ENCODE measurements around the gene STPG4.
"Not testable (repeated sequence)": the region's sequence is repeated elsewhere in the genome, so short reads cannot be mapped to it uniquely, and the experiment has no call there.

The STPG4 gene

GRCh38 chr2:47128705-47129104, 26.4 kb downstream of the STPG4 start:
- H3K9me3 ChIP-seq (ENCODE audit: control insufficient read depth, low read length): no peaks in the 10 kb centered on the region
- no peak overlapping the region for H3K4me3 ChIP-seq (ENCODE audit: extremely low read depth, insufficient read depth, low read length, poor library complexity, severe bottlenecking)
- peaks cover 8% of the 10 kb centered on the region for H3K4me1 ChIP-seq (ENCODE audit: control insufficient read depth, insufficient read depth, low read length, poor library complexity, severe bottlenecking)
- H3K27ac ChIP-seq (ENCODE audit: low read depth, low read length, severe bottlenecking): no peak overlapping the region
- 79 to 95% methylated on average over 2 of the region's 2 CpGs for WGBS, 2 experiments (ENCODE audit: insufficient coverage in 2 of 2)
- H3K36me3 ChIP-seq (ENCODE audit: control insufficient read depth, insufficient read depth, low read length): no peaks in the 10 kb centered on the region

DNA sequence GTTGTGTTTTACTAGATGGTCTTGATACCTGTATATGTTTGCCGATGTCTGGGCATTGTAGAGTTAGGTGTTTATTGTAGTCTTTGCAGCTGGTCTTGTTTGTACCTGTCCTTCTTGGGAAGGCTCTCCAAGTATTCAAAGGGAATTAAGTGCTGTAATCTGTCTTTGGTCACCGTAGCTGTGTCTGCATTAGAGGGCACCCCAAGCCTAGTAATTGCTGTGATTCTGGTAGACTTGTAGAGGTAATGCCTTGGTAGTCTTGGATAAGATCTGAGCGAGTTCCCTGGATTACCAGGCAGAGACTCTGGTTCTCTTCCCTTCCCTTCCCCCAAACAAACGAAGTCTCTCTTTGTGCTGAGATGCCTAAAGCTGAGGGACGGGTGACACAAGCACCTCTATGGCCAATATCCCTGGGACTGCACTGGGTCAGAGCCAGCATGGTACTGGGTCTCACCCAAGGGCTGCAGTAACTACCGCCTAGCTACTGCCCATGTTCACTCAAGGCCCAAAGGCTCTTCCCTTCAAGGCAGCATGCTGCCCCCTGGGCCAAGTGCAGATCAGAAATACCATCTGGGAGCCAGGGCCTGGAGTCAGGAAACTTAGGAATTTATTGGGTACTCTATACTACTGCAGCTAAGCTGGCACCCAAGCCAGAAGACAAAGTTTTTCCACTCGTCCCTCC, 27.1 kb downstream of the STPG4 start:
- no peaks in the 10 kb centered on the region for H3K36me3 ChIP-seq (ENCODE audit: control insufficient read depth, insufficient read depth, low read length)
- peaks cover 8% of the 10 kb centered on the region for H3K4me1 ChIP-seq (ENCODE audit: control insufficient read depth, insufficient read depth, low read length, poor library complexity, severe bottlenecking)
- no peaks in the 10 kb centered on the region for H3K9me3 ChIP-seq (ENCODE audit: control insufficient read depth, low read length)
- 60 to 100% methylated on average over 2 to 5 of the region's 7 CpGs for WGBS, 2 experiments (ENCODE audit: insufficient coverage in 2 of 2)
- no peak overlapping the region for H3K27ac ChIP-seq (ENCODE audit: low read depth, low read length, severe bottlenecking)
- no peak overlapping the region for H3K4me3 ChIP-seq (ENCODE audit: extremely low read depth, insufficient read depth, low read length, poor library complexity, severe bottlenecking)

DNA sequence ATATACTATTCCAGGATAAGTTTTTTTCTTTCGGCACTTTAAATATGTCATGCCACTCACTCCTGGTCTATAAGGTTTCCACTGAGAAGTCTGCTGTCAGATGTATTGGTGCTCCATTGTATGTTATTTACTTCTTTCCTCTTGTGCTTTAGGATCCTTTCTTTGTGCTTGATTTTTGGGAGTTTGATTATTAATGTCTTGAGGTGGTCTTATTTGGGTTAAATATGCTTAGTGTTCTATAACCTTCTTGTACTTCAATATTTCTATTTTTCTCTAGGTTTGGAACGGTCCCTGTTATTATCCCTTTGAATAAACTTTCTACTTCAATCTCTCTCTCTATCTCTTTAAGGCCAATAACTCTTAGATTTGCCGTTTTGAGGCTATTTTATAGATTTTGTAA, 28.3 kb downstream of the STPG4 start:
- H3K4me3 ChIP-seq (ENCODE audit: extremely low read depth, insufficient read depth, low read length, poor library complexity, severe bottlenecking): no peak overlapping the region
- no CpG with 5 or more reads among the region's 3 CpGs for WGBS, 2 experiments (ENCODE audit: insufficient coverage in 2 of 2)
- H3K9me3 ChIP-seq (ENCODE audit: control insufficient read depth, low read length): peaks cover 2% of the 10 kb centered on the region
- no peak overlapping the region for H3K27ac ChIP-seq (ENCODE audit: low read depth, low read length, severe bottlenecking)
- peaks cover 8% of the 10 kb centered on the region for H3K4me1 ChIP-seq (ENCODE audit: control insufficient read depth, insufficient read depth, low read length, poor library complexity, severe bottlenecking)
- H3K36me3 ChIP-seq (ENCODE audit: control insufficient read depth, insufficient read depth, low read length): no peaks in the 10 kb centered on the region

DNA sequence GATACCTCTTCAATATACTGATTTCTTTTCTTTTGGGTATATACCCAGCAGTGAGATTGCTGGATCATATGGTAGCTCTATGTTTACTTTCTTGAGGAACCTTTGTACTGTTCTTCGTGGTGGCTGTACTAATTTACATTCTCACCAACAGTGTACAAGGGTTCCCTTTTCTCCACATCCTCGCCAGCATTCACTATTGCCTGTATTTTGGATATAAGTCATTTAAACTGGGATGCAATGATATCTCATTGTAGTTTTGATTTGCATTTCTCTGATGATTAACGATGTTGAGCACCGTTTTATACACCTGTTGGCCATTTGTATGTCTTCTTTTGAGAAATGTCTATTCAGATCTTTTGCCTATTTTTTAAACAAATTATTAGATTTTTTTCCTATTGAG, 30.4 kb downstream of the STPG4 start:
- WGBS, 2 experiments (ENCODE audit: insufficient coverage in 2 of 2): 100% methylated on average over 3 of the region's 4 CpGs; no CpG with 5 or more reads in 1 of the 2 experiments
- not testable (repeated sequence) for H3K9me3 ChIP-seq (ENCODE audit: control insufficient read depth, low read length); H3K36me3 ChIP-seq (ENCODE audit: control insufficient read depth, insufficient read depth, low read length); H3K4me3 ChIP-seq (ENCODE audit: extremely low read depth, insufficient read depth, low read length, poor library complexity, severe bottlenecking); H3K27ac ChIP-seq (ENCODE audit: low read depth, low read length, severe bottlenecking)
- peaks cover 21% of the 10 kb centered on the region for H3K4me1 ChIP-seq (ENCODE audit: control insufficient read depth, insufficient read depth, low read length, poor library complexity, severe bottlenecking)

- not testable (repeated sequence) for H3K27ac ChIP-seq (ENCODE audit: low read depth, low read length, severe bottlenecking); H3K36me3 ChIP-seq (ENCODE audit: control insufficient read depth, insufficient read depth, low read length); H3K9me3 ChIP-seq (ENCODE audit: control insufficient read depth, low read length); H3K4me3 ChIP-seq (ENCODE audit: extremely low read depth, insufficient read depth, low read length, poor library complexity, severe bottlenecking)
- H3K4me1 ChIP-seq (ENCODE audit: control insufficient read depth, insufficient read depth, low read length, poor library complexity, severe bottlenecking): peaks cover 26% of the 10 kb centered on the region
- WGBS, 2 experiments (ENCODE audit: insufficient coverage in 2 of 2): 91% methylated on average over 4 of the region's 5 CpGs; no CpG with 5 or more reads in 1 of the 2 experiments
These were observed 34.7 kb downstream of the STPG4 start for GRCh38 chr2:47120424-47120823.

DNA sequence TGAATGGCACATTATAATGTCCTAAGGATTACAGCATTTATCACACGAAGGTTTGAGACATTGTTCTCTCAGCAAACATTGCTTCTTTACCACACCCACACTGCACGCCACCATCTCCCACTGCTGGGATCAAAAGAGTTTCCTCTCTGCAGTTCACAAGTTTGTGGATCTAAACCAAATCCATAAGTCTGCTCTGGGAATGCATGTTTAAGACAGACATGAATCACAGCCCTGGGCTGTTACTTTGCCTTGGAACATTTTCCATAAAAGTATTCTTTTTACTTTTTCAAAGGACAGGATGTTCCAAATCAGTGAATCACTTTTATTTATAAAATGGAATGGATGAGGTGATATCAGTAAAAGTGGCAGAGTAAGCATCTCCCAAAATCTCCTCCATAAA, 36.1 kb downstream of the STPG4 start:
- Histone ChIP-seq H3K4me1 (ENCODE audit: control insufficient read depth, insufficient read depth, low read length, poor library complexity, severe bottlenecking) (peaks cover 26% of the 10 kb centered on the region), H3K27ac (ENCODE audit: low read depth, low read length, severe bottlenecking) (no peak overlapping the region), H3K9me3 (ENCODE audit: control insufficient read depth, low read length) (peaks cover 5% of the 10 kb centered on the region), H3K4me3 (ENCODE audit: extremely low read depth, insufficient read depth, low read length, poor library complexity, severe bottlenecking) (no peak overlapping the region), H3K36me3 (ENCODE audit: control insufficient read depth, insufficient read depth, low read length) (no peaks in the 10 kb centered on the region)
- WGBS, 2 experiments (ENCODE audit: insufficient coverage in 2 of 2): 77 to 87% methylated on average over 2 of the region's 2 CpGs

DNA sequence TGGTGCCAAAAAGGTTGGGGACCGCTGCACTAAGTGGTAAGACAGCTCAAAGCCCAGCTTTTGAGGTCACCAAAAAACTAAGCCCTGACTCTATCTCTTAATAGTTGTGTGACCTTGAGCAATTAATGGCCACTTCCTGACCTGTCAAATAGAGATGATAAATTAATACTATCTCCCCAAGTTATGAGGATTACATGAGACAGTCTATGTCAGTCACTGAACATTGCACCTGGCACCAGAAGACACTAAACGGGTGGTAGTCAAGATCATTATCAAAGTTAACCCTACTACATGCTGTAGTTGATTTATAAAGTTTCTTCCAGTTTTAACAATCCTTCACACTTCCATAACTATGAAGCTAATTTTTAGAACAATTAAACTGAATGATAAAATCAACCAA, 36.5 kb downstream of the STPG4 start:
- Histone ChIP-seq H3K4me1 (ENCODE audit: control insufficient read depth, insufficient read depth, low read length, poor library complexity, severe bottlenecking) (peaks cover 26% of the 10 kb centered on the region), H3K4me3 (ENCODE audit: extremely low read depth, insufficient read depth, low read length, poor library complexity, severe bottlenecking) (no peak overlapping the region), H3K27ac (ENCODE audit: low read depth, low read length, severe bottlenecking) (no peak overlapping the region), H3K36me3 (ENCODE audit: control insufficient read depth, insufficient read depth, low read length) (no peaks in the 10 kb centered on the region), H3K9me3 (ENCODE audit: control insufficient read depth, low read length) (peaks cover 5% of the 10 kb centered on the region)
- WGBS, 2 experiments (ENCODE audit: insufficient coverage in 2 of 2): 0% methylated on average over 1 of the region's 2 CpGs

DNA sequence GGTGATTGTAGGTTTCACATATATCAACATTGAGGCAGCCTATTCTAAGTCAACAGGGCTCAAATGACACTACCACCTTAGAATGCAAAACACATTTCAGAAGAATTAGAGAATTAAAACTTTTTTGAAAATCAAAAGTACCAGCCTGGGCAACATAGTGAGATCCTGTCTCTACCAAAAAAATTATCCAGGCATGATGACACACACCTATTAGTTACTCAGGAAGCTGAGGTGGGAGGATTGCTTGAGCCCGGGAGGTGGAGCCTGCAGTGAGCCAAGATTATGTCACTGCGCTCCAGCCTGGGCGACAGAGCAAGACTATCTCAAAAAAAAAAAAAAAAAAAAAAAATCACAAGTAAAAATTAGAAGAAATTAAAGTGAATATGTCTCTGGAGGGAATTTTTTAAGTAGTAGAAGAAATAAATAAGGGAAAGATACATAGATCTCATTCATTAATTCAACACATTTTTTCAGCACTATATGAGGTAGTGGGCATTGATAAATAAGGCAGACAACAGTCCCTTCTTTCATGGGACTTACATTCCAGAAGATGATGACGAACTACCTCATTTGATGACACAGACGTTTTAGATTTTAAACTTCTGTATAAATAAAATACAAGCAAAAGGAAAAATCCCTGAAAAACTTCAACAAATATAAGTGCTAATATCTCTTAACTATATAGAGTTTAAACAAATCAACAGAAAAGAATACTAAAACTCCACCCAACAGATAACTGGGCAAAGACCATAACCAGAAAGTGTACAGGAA, 42.3 kb downstream of the STPG4 start:
- no peaks in the 10 kb centered on the region for H3K36me3 ChIP-seq (ENCODE audit: control insufficient read depth, insufficient read depth, low read length)
- no peaks in the 10 kb centered on the region for H3K4me1 ChIP-seq (ENCODE audit: control insufficient read depth, insufficient read depth, low read length, poor library complexity, severe bottlenecking)
- H3K4me3 ChIP-seq (ENCODE audit: extremely low read depth, insufficient read depth, low read length, poor library complexity, severe bottlenecking): no peak overlapping the region
- H3K27ac ChIP-seq (ENCODE audit: low read depth, low read length, severe bottlenecking): no peak overlapping the region
- no peaks in the 10 kb centered on the region for H3K9me3 ChIP-seq (ENCODE audit: control insufficient read depth, low read length)
- WGBS, 2 experiments (ENCODE audit: insufficient coverage in 2 of 2): no CpG with 5 or more reads among the region's 5 CpGs

DNA sequence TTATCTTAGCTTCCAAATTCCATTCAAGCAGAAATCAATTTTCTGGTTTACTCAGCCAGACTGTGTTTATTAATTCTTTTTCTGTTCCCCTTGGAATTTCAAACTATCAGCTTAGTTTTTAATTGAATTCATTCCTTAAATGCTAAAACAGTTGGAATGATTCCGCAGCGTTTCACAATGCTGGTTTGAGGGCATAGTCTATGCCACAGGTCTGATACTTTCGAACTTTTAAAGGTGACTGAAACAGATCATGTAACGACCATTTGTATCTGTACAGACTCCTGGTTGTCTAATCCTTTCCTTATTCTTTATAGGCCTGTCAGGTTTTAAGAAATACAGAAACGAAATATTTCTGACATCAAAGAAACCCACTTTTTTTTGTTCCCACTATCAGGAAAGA, 45.4 kb downstream of the STPG4 start:
- H3K9me3 ChIP-seq (ENCODE audit: control insufficient read depth, low read length): no peaks in the 10 kb centered on the region
- H3K4me3 ChIP-seq (ENCODE audit: extremely low read depth, insufficient read depth, low read length, poor library complexity, severe bottlenecking): no peak overlapping the region
- no peaks in the 10 kb centered on the region for H3K36me3 ChIP-seq (ENCODE audit: control insufficient read depth, insufficient read depth, low read length)
- WGBS, 2 experiments (ENCODE audit: insufficient coverage in 2 of 2): 89 to 97% methylated on average over 4 to 5 of the region's 5 CpGs
- no peaks in the 10 kb centered on the region for H3K4me1 ChIP-seq (ENCODE audit: control insufficient read depth, insufficient read depth, low read length, poor library complexity, severe bottlenecking)
- no peak overlapping the region for H3K27ac ChIP-seq (ENCODE audit: low read depth, low read length, severe bottlenecking)

- Histone ChIP-seq H3K27ac (ENCODE audit: low read depth, low read length, severe bottlenecking) (no peak overlapping the region), H3K4me3 (ENCODE audit: extremely low read depth, insufficient read depth, low read length, poor library complexity, severe bottlenecking) (no peak overlapping the region), H3K36me3 (ENCODE audit: control insufficient read depth, insufficient read depth, low read length) (no peaks in the 10 kb centered on the region), H3K4me1 (ENCODE audit: control insufficient read depth, insufficient read depth, low read length, poor library complexity, severe bottlenecking) (no peaks in the 10 kb centered on the region), H3K9me3 (ENCODE audit: control insufficient read depth, low read length) (no peaks in the 10 kb centered on the region)
- WGBS, 2 experiments (ENCODE audit: insufficient coverage in 2 of 2): 89 to 91% methylated on average over 4 of the region's 4 CpGs
These were observed 46.1 kb downstream of the STPG4 start for GRCh38 chr2:47109007-47109375.

Measured in mesodermal cell (in vitro differentiated cells).